GM23338 (cell line): ENCODE results near the gene PIP5K1C. TPM values are rescaled to one million over a fixed set of nuclear protein-coding genes. Genes with fewer than 3 reads are reported as not detected.

Experiments
- ATAC-seq: fragments of 200-7000 bp; cut with Tn5 transposase; 3 replicates; pipeline ENCODE4 v1.9.1; 2020
- DNase-seq: peaks from one replicate; pipeline ENCODE4 v3.0.0-alpha.2; 2015; ENCODE audit warnings: low spot score
- H2AFZ ChIP-seq: fragments of 200-600 bp; sonication (generic); 2 replicates; pipeline ENCODE4 v1.8.0; 2016; ENCODE audit warnings: antibody characterized with exemption, mild to moderate bottlenecking, moderate library complexity
- H3F3A ChIP-seq: fragments of 200-600 bp; sonication (generic); replicated peaks from 2 replicates; pipeline ENCODE4 v1.8.0; 2017; ENCODE audit warnings: antibody characterized with exemption, mixed run types, low read depth
- H3K27ac ChIP-seq: fragments of 200-600 bp; sonication (generic); 2 replicates; pipeline ENCODE4 v1.6.1; 2016; ENCODE audit warnings: low read depth
- H3K27me3 ChIP-seq: fragments of 200-600 bp; sonication (generic); 2 replicates; pipeline ENCODE4 v1.8.0; 2016; ENCODE audit warnings: mild to moderate bottlenecking, mixed run types, moderate library complexity; ENCODE audit not compliant: insufficient read depth
- H3K36me3 ChIP-seq: fragments of 200-600 bp; sonication (generic); 2 replicates; pipeline ENCODE4 v1.8.0; 2016; ENCODE audit warnings: mild to moderate bottlenecking; ENCODE audit not compliant: insufficient read depth
- H3K4me1 ChIP-seq: fragments of 200-600 bp; sonication (generic); 2 replicates; pipeline ENCODE4 v1.8.0; 2016; ENCODE audit warnings: mild to moderate bottlenecking, moderate library complexity; ENCODE audit not compliant: insufficient read depth
- H3K4me2 ChIP-seq: fragments of 200-600 bp; sonication (generic); 2 replicates; pipeline ENCODE4 v1.7.1; 2017; ENCODE audit warnings: mixed run types
- H3K4me3 ChIP-seq: fragments of 200-600 bp; sonication (generic); 2 replicates; pipeline ENCODE4 v1.6.1; 2016; ENCODE audit warnings: mixed run types
- H3K79me2 ChIP-seq: fragments of 200-600 bp; sonication (generic); replicated peaks from 2 replicates; pipeline ENCODE4 v1.8.0; 2017; ENCODE audit warnings: mild to moderate bottlenecking; ENCODE audit not compliant: insufficient read depth
- H3K9me2 ChIP-seq: fragments of 200-600 bp; sonication (generic); 2 replicates; pipeline ENCODE4 v1.8.0; 2017; ENCODE audit not compliant: insufficient read depth
- H4K20me1 ChIP-seq: fragments of 200-600 bp; sonication (generic); replicated peaks from 2 replicates; pipeline ENCODE4 v1.8.0; 2017; ENCODE audit warnings: mild to moderate bottlenecking; ENCODE audit not compliant: insufficient read depth
- H3K27ac Mint-ChIP-seq: 2 replicates; pipeline ENCODE4 v1.8.0; 2020; ENCODE audit warnings: inconsistent platforms, mild to moderate bottlenecking, moderate library complexity, mixed read lengths
- H3K27me3 Mint-ChIP-seq: 3 replicates; pipeline ENCODE4 v1.8.0; 2022; ENCODE audit warnings: low read depth, mild to moderate bottlenecking, moderate library complexity, mixed read lengths, inconsistent platforms; ENCODE audit not compliant: insufficient read depth, poor library complexity
- H3K36me3 Mint-ChIP-seq: 3 replicates; pipeline ENCODE4 v1.8.0; 2021; ENCODE audit warnings: low read depth, mild to moderate bottlenecking, inconsistent platforms, moderate library complexity, mixed read lengths
- H3K4me1 Mint-ChIP-seq: 3 replicates; pipeline ENCODE4 v1.8.0; 2020; ENCODE audit warnings: mild to moderate bottlenecking, inconsistent platforms, mixed read lengths
- H3K4me3 Mint-ChIP-seq: 3 replicates; pipeline ENCODE4 v1.8.0; 2021; ENCODE audit warnings: moderate library complexity, mild to moderate bottlenecking, inconsistent platforms, mixed read lengths
- H3K9me3 Mint-ChIP-seq: 3 replicates; pipeline ENCODE4 v1.8.0; 2020; ENCODE audit warnings: moderate library complexity, mild to moderate bottlenecking, inconsistent platforms, mixed read lengths
- CREB1 ChIP-seq: fragments of 250-450 bp; sonication (Bioruptor Pico); IDR thresholded peaks from 2 replicates; pipeline ENCODE4 v1.5.0; 2020; ENCODE audit warnings: low read depth, mild to moderate bottlenecking, moderate library complexity
- EZH2 ChIP-seq: fragments of 200-600 bp; sonication (generic); IDR thresholded peaks from one replicate; pipeline ENCODE4 v1.8.0; 2017; ENCODE audit warnings: antibody characterized with exemption, mild to moderate bottlenecking, low read depth; ENCODE audit not compliant: unreplicated experiment
- EZH2phosphoT487 ChIP-seq: fragments of 200-600 bp; sonication (generic); IDR thresholded peaks from one replicate; pipeline ENCODE4 v1.8.1; 2018; ENCODE audit warnings: antibody characterized with exemption; ENCODE audit not compliant: unreplicated experiment
- JUNB ChIP-seq: IDR thresholded peaks from one replicate; pipeline ENCODE4 v1.6.1; 2016; ENCODE audit warnings: antibody characterized with exemption; ENCODE audit not compliant: unreplicated experiment
- NANOG ChIP-seq: IDR thresholded peaks from 2 replicates; pipeline ENCODE4 v1.6.1; 2016; ENCODE audit warnings: antibody characterized with exemption, borderline replicate concordance
- ZNF114 ChIP-seq: fragments of 250-450 bp; sonication (Bioruptor Pico); IDR thresholded peaks from 2 replicates; pipeline ENCODE4 v1.5.0; 2020; ENCODE audit warnings: mild to moderate bottlenecking, moderate library complexity
- ZNF331 ChIP-seq: fragments of 250-450 bp; sonication (Bioruptor Pico); IDR thresholded peaks from 2 replicates; pipeline ENCODE4 v1.5.0; 2020; ENCODE audit warnings: low read depth, mild to moderate bottlenecking, moderate library complexity
- polyA plus RNA-seq: library from polyadenylated mRNA; unstranded; fragments of >200 nt; fragmentation: Nextera tagmentation; extraction: Ambion mirVana; gene quantifications from 2 replicates; pipeline ENCODE4 v1.2.1, GENCODE V29; 2016
- total RNA-seq: library from RNA; depleted of rRNA; stranded (reverse); fragments of >200 nt; shearing (Covaris generic); gene quantifications from 2 replicates; pipeline ENCODE4 v1.2.3, GENCODE V29; 2014
- TF ChIP-seq, protein P1 (sequence below): IDR thresholded peaks from one replicate; pipeline ENCODE4 v1.6.1; 2018; ENCODE audit warnings: antibody characterized with exemption; ENCODE audit not compliant: unreplicated experiment
- TF ChIP-seq, protein P2 (sequence below), 2 experiments: fragments of 200-600 bp in 1 of 2; sonication (generic) in 1 of 2; conservative IDR thresholded peaks; 2 replicates each; pipeline versions ENCODE4 v1.5.1 to v1.6.1; 2016 to 2017; ENCODE audit warnings: antibody characterized with exemption in 2 of 2, low read depth in 2 of 2, mild to moderate bottlenecking in 2 of 2, moderate library complexity in 1 of 2

The PIP5K1C gene
- total and polyA plus RNA-seq, 2 experiments from 2014 or later = 11.8 to 46.7 TPM

DNA sequence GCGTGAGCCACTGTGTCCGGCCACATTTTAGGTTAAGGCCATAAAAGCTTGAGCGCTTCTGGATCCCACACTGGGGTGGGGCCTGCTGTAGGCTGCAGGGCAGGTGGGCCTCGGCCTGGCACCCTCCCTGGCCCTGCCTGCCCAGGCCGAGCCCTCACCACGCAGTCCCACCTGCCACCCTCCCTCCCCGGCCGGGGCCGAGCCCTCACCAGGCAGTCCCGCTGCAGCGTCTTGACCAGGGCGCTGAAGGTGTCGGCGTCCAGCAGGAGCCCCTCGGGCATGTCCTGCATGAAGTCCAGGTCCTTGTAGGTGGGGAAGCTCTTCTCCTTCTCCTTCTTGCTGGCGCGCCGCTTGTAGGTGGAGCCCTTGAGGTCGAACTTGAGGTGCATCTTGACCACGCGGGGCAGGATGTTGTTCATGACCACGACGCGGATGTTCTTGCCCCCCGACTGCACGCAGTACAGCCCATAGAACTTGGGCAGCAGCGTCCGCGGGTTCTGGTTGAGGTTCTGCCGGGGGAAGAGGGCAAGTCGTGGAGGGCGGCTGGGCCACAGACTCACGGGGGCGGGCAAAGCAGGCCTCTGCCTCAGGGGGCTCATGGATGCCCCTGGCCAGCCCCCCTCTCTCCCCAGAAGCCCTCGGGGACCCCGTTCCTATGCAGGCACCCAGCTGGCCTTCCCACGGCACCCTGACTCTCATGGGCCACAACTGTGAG lies 47.0 kb downstream of the PIP5K1C start (continued):
- TF ChIP-seq ZNF331 (CRISPR knock-in tag) (no peak), JUNB (no peak), NANOG (no peak), ZNF114 (CRISPR knock-in tag) (no peak)
- TF ChIP-seq, protein P1, sequence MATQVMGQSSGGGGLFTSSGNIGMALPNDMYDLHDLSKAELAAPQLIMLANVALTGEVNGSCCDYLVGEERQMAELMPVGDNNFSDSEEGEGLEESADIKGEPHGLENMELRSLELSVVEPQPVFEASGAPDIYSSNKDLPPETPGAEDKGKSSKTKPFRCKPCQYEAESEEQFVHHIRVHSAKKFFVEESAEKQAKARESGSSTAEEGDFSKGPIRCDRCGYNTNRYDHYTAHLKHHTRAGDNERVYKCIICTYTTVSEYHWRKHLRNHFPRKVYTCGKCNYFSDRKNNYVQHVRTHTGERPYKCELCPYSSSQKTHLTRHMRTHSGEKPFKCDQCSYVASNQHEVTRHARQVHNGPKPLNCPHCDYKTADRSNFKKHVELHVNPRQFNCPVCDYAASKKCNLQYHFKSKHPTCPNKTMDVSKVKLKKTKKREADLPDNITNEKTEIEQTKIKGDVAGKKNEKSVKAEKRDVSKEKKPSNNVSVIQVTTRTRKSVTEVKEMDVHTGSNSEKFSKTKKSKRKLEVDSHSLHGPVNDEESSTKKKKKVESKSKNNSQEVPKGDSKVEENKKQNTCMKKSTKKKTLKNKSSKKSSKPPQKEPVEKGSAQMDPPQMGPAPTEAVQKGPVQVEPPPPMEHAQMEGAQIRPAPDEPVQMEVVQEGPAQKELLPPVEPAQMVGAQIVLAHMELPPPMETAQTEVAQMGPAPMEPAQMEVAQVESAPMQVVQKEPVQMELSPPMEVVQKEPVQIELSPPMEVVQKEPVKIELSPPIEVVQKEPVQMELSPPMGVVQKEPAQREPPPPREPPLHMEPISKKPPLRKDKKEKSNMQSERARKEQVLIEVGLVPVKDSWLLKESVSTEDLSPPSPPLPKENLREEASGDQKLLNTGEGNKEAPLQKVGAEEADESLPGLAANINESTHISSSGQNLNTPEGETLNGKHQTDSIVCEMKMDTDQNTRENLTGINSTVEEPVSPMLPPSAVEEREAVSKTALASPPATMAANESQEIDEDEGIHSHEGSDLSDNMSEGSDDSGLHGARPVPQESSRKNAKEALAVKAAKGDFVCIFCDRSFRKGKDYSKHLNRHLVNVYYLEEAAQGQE = no peak

DNA sequence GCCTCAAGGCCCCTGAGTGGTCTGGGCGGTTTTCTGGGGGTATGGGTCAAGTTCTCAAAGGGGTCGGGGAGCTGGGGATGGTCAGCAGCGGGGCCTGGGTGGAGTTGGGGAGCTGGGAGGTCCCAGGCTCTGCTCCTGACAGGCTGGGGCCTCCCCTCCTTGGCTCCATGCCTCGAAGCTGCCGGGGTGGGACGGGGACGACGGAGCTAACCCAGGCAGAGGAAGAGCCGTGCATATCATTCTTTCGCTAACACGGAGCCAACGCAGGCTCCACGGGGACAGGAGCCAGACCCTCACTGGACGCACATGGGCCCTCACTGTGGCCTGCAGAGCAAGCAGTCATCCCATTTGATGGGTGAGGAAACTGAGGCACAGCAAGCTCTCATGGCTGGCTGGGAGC lies 47.8 kb downstream of the PIP5K1C start:
- H2AFZ ChIP-seq = no peak overlapping the region
- ATAC-seq = no peak
- no peaks in the 10 kb centered on the region for H3K4me1 Mint-ChIP-seq
- peaks cover 10% of the 10 kb centered on the region for H3K36me3 Mint-ChIP-seq
- DNase-seq = no peak
- H3K79me2 ChIP-seq = no peaks in the 10 kb centered on the region
- no peak overlapping the region for H3K27ac Mint-ChIP-seq
- H3K4me2 ChIP-seq = no peak overlapping the region
- H3K9me2 ChIP-seq = no peaks in the 10 kb centered on the region
- no peak overlapping the region for H3K4me3 Mint-ChIP-seq
- no peaks in the 10 kb centered on the region for H3K9me3 Mint-ChIP-seq
- no peaks in the 10 kb centered on the region for H3F3A ChIP-seq
- H3K27me3 ChIP-seq = no peaks in the 10 kb centered on the region
- H3K27me3 Mint-ChIP-seq = peaks cover 3% of the 10 kb centered on the region
- no peak overlapping the region for H3K4me3 ChIP-seq
- H3K4me1 ChIP-seq = no peaks in the 10 kb centered on the region
- H3K27ac ChIP-seq = no peak overlapping the region
- H3K36me3 ChIP-seq = no peaks in the 10 kb centered on the region
- H4K20me1 ChIP-seq = no peaks in the 10 kb centered on the region; the same call in 1 of the 2 replicates
- TF ChIP-seq CREB1 (CRISPR knock-in tag) (no peak), EZH2 (no peak), EZH2phosphoT487 (no peak), ZNF331 (CRISPR knock-in tag) (no peak), NANOG (no peak)
- TF ChIP-seq, protein P1 = no peak
- TF ChIP-seq, protein P2, sequence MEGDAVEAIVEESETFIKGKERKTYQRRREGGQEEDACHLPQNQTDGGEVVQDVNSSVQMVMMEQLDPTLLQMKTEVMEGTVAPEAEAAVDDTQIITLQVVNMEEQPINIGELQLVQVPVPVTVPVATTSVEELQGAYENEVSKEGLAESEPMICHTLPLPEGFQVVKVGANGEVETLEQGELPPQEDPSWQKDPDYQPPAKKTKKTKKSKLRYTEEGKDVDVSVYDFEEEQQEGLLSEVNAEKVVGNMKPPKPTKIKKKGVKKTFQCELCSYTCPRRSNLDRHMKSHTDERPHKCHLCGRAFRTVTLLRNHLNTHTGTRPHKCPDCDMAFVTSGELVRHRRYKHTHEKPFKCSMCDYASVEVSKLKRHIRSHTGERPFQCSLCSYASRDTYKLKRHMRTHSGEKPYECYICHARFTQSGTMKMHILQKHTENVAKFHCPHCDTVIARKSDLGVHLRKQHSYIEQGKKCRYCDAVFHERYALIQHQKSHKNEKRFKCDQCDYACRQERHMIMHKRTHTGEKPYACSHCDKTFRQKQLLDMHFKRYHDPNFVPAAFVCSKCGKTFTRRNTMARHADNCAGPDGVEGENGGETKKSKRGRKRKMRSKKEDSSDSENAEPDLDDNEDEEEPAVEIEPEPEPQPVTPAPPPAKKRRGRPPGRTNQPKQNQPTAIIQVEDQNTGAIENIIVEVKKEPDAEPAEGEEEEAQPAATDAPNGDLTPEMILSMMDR (conservative IDR thresholded peaks at IDR 0.05; ENCODE audit: low read depth in 2 of 2) = no peak
